Immature natural killer cell (primary cell): Measurements from ENCODE around the gene TAX1BP3. TPM values are rescaled to one million over a fixed set of nuclear protein-coding genes. Genes with fewer than 3 reads are reported as not detected.

ENCODE experiments used
- DNase-seq, 3 donors: peaks; one replicate each; pipeline ENCODE4 v3.0.0; 2022; ENCODE audit warnings: mixed read lengths in 1 of 3
- H3K27ac Mint-ChIP-seq, 6 donors: one replicate each; pipeline ENCODE4 v1.8.0; 2020; ENCODE audit warnings: mixed read lengths in 6 of 6, mild to moderate bottlenecking in 5 of 6, inconsistent platforms in 4 of 6, moderate library complexity in 3 of 6
- H3K27me3 Mint-ChIP-seq, 3 donors: one replicate each; pipeline ENCODE4 v1.8.0; 2020 to 2021; ENCODE audit warnings: low read depth in 3 of 3, mild to moderate bottlenecking in 3 of 3, mixed read lengths in 3 of 3, moderate library complexity in 3 of 3, inconsistent platforms in 1 of 3
- H3K36me3 Mint-ChIP-seq, 3 donors: one replicate each; pipeline ENCODE4 v1.8.0; 2020; ENCODE audit warnings: mixed read lengths in 3 of 3, inconsistent platforms in 2 of 3, mild to moderate bottlenecking in 2 of 3
- H3K4me1 Mint-ChIP-seq, 2 donors: one replicate each; pipeline ENCODE4 v1.8.0; 2020; ENCODE audit warnings: inconsistent platforms in 2 of 2, mild to moderate bottlenecking in 2 of 2, mixed read lengths in 2 of 2, moderate library complexity in 1 of 2
- H3K4me3 Mint-ChIP-seq, 5 donors: one replicate each; pipeline ENCODE4 v1.8.0; 2020; ENCODE audit warnings: mild to moderate bottlenecking in 5 of 5, mixed read lengths in 5 of 5, inconsistent platforms in 3 of 5, moderate library complexity in 3 of 5
- H3K9me3 Mint-ChIP-seq, 6 donors: one replicate each; pipeline ENCODE4 v1.8.0; 2020; ENCODE audit warnings: mild to moderate bottlenecking in 6 of 6, mixed read lengths in 6 of 6, inconsistent platforms in 4 of 6, moderate library complexity in 3 of 6
- polyA plus RNA-seq, 3 donors: library from polyadenylated mRNA; unstranded; fragments of 300-500 nt; fragmentation: Illumina TruSeq; gene quantifications; one replicate each; pipeline ENCODE4 v1.2.3, GENCODE V29; 2021

The TAX1BP3 gene
- polyA plus RNA-seq, 3 donors from 2014 or later, result 36.1 to 49.2 (median 41.5) TPM

DNA sequence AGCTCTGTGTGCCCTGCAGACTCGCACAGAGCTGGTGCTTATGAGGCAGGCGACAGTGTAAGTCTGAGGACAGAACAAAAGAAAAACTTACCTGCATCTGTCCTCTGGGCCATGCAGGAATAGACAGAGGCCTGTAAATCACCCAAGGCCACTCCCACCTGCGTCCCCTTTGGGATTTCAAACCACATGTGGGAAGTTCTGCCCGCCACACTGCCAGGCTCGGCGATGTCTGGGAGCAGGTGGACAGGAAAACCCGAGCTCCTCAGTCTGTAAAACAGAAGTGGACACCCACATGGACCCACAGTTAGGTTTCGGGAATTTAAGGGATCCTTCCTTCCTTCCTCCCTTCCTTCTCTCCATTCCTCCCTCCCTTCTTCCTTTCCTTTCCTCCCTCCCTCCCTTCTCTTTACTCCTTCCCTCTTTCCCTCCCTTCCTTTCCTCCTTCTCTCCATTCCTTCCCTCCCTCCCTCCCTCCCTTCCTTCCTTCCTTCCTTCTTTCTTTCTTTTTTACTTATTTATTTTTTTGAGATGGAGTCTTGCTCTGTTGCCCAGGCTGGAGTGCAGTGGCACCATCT is 47.1 kb downstream of the TAX1BP3 start:
- no peak for DNase-seq
- H3K36me3 Mint-ChIP-seq, result peaks cover 18 to 42% (median 26%) of the 10 kb centered on the region in 3 donors
- no peaks in the 10 kb centered on the region for H3K4me1 Mint-ChIP-seq
- no peaks in the 10 kb centered on the region for H3K9me3 Mint-ChIP-seq
- no peak overlapping the region for H3K27ac Mint-ChIP-seq
- peaks cover 0 to 2% (median 0%) of the 10 kb centered on the region in 3 donors for H3K27me3 Mint-ChIP-seq
- no peak overlapping the region for H3K4me3 Mint-ChIP-seq

DNA sequence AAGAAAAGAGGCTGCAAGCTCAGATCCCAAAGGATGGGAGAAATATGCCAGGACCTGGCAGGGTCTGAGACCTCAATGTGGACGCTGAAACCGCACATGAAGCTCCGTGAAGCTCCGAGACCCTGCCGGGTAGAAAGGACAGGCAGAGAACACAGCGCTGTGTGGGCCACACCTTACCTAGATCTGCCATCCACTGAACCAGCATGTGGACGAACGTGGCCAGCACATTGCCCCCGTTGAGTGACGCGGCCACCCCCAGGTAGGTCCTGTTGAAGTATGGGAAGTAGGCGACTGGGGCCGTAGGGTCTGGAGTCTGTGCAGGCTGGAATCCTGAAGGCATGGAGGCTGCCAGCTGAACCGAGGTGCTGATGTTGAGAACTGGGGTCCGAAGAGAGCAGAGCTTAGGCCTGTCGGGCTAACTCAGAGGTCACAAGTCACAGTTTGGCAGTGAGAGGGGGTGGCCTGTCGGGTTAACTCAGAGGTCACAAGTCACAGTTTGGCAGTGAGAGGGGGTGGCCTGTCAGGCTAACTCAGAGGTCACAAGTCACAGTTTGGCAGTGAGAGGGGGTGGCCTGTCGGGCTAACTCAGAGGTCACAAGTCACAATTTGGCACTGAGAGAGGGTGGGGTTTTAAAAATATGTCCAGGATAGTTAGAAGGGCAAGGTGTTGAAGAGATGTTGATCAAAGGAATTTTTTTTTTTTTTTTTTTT is 53.1 kb downstream of the TAX1BP3 start:
- Mint-ChIP-seq H3K9me3 (no peaks in the 10 kb centered on the region), H3K36me3 (peaks cover 12 to 44% (median 28%) of the 10 kb centered on the region in 3 donors), H3K27me3 (peaks cover 0 to 2% (median 0%) of the 10 kb centered on the region in 3 donors), H3K27ac (no peak overlapping the region), H3K4me1 (no peaks in the 10 kb centered on the region), H3K4me3 (no peak overlapping the region)
- DNase-seq, result no peak

DNA sequence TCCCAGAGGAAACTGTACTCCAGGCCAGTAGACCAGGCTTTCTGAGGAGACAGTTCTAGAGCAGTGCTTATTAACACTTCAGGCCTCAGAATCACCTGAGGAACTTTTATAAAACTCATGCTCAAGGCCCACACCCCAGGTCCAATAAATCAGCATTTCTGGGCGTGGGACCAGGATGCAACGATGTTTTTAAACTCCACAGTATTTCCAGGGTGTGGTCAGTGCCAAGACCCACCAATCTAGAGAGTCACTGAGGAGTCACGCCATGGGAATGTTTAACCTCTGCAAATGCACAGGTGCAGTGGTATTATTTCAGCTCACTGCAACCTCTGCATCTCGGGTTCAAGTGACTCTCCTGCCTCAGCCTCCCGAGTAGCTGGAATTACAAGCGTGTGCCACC is 55.3 kb downstream of the TAX1BP3 start:
- H3K9me3 Mint-ChIP-seq, result no peaks in the 10 kb centered on the region
- H3K4me3 Mint-ChIP-seq, result no peak overlapping the region
- no peak overlapping the region for H3K27ac Mint-ChIP-seq
- peaks cover 16 to 41% (median 29%) of the 10 kb centered on the region in 3 donors for H3K36me3 Mint-ChIP-seq
- no peaks in the 10 kb centered on the region for H3K4me1 Mint-ChIP-seq
- H3K27me3 Mint-ChIP-seq, result peaks cover 0 to 2% (median 0%) of the 10 kb centered on the region in 3 donors
- DNase-seq, result no peak

Other genes starting within 250 kb of the TAX1BP3 start
- gene OR1E2, start 234.7 kb downstream of the TAX1BP3 start, polyA plus RNA-seq, result not detected
- not detected for gene SPATA22, start 196.8 kb downstream of the TAX1BP3 start, polyA plus RNA-seq
- not detected for gene ASPA, start 192.6 kb downstream of the TAX1BP3 start, polyA plus RNA-seq
- gene TRPV3, start 110.8 kb downstream of the TAX1BP3 start, polyA plus RNA-seq, result 1 to 10 TPM in 1 of 3 donors, under 1 TPM in 2; 0.05 to 1.3 (median 0.39) TPM
- gene TRPV1, start 59.2 kb downstream of the TAX1BP3 start, polyA plus RNA-seq, result 1 to 10 TPM in 1 of 3 donors, under 1 TPM in 1, not detected in 1; 0.08 to 1.1 TPM
- gene SHPK, start 32.3 kb downstream of the TAX1BP3 start, polyA plus RNA-seq, result 1 to 10 TPM; 2.6 to 8.1 (median 6.4) TPM
- gene CTNS, start 31.8 kb downstream of the TAX1BP3 start, polyA plus RNA-seq, result 10 to 100 TPM in 1 of 3 donors, 1 to 10 TPM in 2; 6.0 to 12.7 (median 7.2) TPM
- gene EMC6, start 234 bp upstream of the TAX1BP3 start, polyA plus RNA-seq, result 100 to 1,000 TPM; 104 to 137 (median 135) TPM
- 1 to 10 TPM; 5.9 to 8.9 (median 8.4) TPM for gene P2RX5, start 27.6 kb upstream of the TAX1BP3 start, polyA plus RNA-seq
- under 1 TPM in 2 of 3 donors, not detected in 1; 0.20 to 0.47 TPM for gene HASPIN, start 55.3 kb upstream of the TAX1BP3 start, polyA plus RNA-seq
- 10 to 100 TPM; 68.2 to 81.9 (median 81.8) TPM for gene ITGAE, start 132.6 kb upstream of the TAX1BP3 start, polyA plus RNA-seq
- 10 to 100 TPM in 2 of 3 donors, 1 to 10 TPM in 1; 5.7 to 18.3 (median 11.5) TPM for gene NCBP3, start 177.7 kb upstream of the TAX1BP3 start, polyA plus RNA-seq
- under 1 TPM in 1 of 3 donors, not detected in 2; 0.08 TPM for gene CAMKK1, start 224.5 kb upstream of the TAX1BP3 start, polyA plus RNA-seq
- gene P2RX1, start 247.9 kb upstream of the TAX1BP3 start, polyA plus RNA-seq, result under 1 TPM in 1 of 3 donors, not detected in 2; 0.33 TPM